CD4-positive, alpha-beta T cell treated with Interferon gamma for 1 hour (primary cell): Measurements from ENCODE around the gene ASXL1.
"Not testable (repeated sequence)": the region's sequence is repeated elsewhere in the genome, so short reads cannot be mapped to it uniquely, and the experiment has no call there.

Experiments
- DNase-seq: peaks from one replicate; pipeline ENCODE4 v3.0.0-alpha.2; 2020

ASXL1 gene

GRCh38 chr20:32455171-32455900 is 97.2 kb downstream of the ASXL1 start:
- no peak for DNase-seq

- DNase-seq = no peak
These were observed 98.0 kb downstream of the ASXL1 start for GRCh38 chr20:32455901-32456701.

GRCh38 chr20:32456869-32457478 is 98.8 kb downstream of the ASXL1 start:
- DNase-seq = no peak

DNA sequence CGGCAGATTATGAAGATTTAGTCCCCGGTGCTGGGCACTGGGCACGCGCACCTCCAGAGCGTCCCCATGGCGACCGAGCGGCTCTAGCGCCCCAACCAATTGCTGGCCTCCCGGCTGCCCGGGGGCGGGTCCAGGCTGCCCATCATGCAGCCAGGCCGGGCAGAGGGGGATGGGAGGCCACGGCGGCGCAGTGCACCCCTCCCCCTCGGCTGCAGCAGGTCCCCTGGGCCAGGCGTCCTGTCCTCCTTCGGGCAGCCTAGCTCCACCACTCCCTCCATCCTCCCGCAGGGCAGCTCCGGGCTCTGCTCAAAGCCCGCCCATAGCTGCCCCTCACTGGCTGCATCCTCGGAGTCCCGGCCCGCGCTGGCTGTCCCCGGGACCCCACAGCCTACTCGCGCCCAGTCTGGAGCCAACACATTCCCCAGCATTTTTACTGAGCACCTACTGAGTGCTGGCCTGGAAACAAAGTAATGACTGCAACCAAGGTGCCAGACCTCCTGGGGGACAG is 99.4 kb downstream of the ASXL1 start:
- no peak for DNase-seq

DNA sequence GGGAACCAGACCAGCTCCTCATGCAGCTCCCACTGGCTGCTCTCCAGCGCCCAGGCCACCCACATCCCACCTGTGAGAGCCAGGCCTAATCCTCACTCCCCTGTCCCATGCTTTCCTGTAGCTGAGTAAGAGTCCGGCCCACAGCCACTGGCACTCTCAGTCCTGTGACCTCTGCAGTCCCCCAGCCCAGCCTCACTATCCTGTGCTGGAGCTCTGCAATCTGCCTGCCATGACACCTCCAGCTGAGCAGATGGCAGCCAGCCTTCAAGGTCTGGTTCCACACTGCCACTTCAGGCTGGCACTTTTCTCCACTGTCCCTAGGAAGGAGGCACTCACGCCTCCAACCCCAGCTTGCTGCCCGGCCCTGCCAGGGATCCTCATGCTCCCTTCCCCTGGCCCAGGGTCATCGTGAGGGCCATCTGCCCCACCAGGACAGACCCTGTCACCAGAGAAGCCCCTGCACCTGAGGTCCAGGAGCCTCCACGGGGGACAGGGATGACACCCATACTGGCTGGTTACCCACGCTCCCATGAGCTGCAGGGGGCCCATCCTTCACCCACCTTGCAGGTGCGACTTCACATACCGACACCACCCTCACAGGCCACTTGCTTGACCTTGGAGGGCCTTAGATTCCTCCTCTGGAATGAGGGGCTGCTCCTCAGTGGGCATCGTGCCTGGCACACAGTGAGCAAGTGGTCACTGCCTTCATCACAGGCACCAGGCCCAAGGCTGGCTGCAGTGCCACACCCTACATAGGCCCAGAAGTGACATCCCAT is 100.1 kb downstream of the ASXL1 start:
- no peak for DNase-seq

GRCh38 chr20:32458837-32459220 is 100.7 kb downstream of the ASXL1 start:
- DNase-seq = no peak

DNA sequence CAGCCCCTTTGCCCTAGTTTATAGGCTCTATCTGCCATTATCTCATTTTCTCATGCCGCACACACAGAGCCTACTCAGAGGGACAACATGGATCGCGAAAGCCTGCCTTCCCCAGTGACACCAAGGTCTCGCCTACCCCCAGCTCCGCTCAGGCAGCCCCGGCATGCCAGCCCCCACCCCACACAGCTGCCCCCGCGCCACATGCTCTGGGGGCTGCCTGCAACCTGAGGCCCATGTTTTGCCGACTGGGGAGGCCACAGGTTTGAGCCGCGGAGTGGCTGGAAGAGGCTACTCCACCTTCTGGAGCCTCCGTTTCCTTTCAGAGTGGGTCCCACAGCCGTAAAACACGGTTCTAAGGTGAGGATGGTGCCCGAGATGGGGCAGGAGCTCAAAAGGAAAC is 102.1 kb downstream of the ASXL1 start:
- no peak for DNase-seq

DNA sequence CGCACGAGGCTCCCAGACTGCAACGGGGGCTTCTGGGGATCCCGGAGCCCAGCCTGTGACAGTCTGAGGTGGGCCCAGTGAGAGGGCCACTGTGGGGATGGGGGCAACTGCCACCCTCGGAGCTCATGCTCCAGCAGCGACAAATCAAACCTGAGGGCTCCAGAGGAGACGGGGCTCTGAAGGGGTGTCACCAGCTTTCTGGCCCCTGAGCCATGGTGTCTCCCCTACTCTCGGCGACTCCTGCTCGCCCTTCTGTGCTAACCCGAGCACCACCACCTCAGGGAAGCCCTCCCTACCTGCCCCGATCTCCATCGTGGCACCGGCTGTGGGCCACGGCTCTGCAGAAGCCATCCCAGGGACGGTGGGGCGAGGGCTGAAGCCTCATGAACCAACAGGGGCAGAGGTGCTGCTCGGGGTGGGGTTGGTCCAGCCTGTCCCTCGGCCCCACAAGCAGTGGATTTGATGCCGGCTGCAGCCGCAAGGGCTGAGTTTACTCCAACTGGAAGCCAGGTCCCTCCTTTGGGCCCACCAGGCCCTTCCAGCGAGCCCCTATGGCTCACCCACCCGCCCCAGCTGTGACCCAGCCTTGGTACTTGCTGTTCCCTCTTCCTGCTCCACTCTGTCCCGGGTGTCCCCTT is 102.7 kb downstream of the ASXL1 start:
- DNase-seq = no peak

GRCh38 chr20:32461836-32462600 is 103.9 kb downstream of the ASXL1 start:
- DNase-seq = no peak

GRCh38 chr20:32462900-32463641 is 104.9 kb downstream of the ASXL1 start:
- DNase-seq = no peak

DNA sequence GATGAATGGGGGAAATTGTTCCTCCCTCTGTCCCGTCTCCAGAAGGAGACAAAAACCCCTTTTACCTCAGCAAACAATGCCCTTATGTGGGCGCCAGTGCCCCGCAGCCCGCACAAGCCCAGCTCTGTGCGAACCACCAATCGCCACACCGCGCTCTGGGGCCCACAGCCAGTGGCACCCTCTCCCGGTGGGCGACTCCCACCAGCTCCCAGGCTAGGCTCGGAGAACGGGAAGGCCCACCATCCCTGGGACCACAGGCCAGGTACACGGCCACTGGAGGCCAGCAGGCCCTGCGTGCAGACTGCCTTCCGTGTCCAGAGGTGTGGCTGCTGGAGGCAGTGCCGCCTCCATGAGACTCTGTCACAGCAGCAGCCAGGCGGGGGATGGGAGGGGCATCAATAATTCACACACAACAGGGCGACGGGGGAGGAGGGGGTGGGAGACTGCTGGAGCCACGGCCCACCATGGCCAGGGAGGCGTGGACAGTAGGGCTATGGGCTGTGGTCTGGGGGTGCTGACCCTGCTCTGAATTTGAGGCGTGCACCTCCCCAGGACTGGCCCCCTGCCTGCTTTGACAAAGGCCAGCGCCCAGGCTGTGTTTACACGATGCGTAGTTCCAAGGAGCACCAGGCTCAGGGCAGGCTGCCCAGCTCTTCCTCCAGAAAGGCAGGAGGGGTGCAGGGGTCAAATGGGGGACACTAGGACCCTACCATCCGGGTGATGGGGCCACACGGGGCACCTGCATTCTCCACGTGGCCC is 105.7 kb downstream of the ASXL1 start:
- no peak for DNase-seq

GRCh38 chr20:32464401-32465091 is 106.4 kb downstream of the ASXL1 start:
- DNase-seq = no peak

GRCh38 chr20:32465092-32465900 is 107.2 kb downstream of the ASXL1 start:
- DNase-seq = no peak

GRCh38 chr20:32465901-32466675 is 108.0 kb downstream of the ASXL1 start:
- not testable (repeated sequence) for DNase-seq

DNA sequence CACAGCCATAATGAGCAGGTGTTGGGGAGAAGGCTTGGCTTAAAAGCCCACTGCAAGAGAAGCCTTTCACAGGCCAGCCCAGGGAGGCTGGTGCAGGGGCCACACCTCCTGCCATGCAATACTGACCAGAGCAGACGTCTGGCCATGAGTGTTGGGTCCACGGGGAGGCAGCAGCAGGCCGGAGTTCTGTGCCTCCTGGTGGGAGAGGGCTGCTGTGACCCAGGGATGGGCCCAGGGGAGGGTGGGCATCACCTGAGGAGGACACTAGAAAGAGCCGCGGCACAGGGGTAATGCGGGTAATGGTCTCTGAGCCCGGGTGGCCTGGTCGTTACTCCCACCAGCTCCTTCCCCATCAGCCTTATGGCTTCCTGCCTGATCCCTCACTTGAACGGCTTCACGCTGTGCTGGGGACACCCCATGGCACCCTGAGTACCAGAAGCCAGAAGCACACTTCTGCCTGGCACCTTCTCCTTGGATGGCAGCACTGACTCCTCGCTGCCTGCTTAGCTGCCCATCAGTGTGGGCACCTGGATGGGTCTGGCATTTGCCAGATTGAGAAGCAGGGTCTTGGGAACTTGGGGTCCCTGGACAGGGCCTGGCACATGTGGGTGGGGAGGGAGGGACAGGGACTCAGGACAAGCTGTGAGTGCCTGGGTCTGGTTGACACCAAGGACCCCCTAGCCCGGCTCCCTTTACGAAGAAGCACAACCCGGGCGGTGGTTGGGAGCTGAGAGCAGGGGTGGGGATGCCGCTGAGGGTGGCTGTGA is 108.8 kb downstream of the ASXL1 start:
- no peak for DNase-seq

DNA sequence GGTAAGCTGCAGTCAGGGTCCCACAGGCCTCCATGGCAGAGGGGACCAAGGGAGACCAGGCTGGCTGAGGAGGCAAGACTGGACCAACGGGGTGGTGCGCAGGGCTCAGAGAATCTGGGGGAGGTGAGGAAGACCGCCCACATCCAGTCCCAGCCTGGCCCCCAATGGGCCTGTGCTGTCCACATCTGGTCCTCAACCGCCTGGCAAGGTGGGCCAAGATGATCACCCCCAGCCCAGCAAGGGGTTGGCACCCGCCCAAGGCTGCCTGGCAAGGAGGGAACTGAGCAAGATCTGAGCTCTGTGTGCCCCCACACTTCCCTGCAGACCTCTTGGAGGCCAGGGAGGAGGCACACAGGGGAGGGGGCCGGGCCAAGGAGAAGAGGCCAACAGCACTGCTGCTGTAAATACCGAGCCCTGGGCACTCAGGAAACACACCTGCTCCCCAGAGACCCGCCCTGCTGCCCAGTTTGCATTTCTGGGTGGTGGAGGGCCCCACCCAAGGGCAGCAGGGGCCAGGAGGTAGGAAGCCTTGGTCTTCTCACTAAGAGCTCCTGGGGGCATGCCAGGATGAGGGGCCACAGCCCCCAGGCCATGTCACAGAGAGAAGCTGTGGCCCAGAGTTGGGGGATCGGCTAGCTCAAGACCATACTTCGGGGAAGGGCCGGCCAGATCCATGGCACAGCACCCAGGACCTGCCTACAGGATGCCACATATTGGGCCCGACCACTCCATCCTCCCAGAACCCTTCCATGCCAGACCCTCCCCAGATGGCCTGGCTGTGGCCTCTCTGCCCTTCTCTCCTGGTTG is 109.6 kb downstream of the ASXL1 start:
- no peak for DNase-seq
